ENCODE data around the gene EPC2. TPM values are rescaled to one million over a fixed set of nuclear protein-coding genes. Genes with fewer than 3 reads are reported as not detected.
A peak's percentile ranks its signal among the peaks of the same experiment; 100 is the strongest.

EPC2 gene
- total RNA-seq, 1 experiment from 2014 or later: 32.4 TPM

GRCh38 chr2:148817210-148817708, 172.7 kb downstream of the EPC2 start:
- Histone ChIP-seq H3K4me1 (ENCODE audit: insufficient read depth, low read length, poor library complexity, severe bottlenecking) (peaks cover 7% of the 10 kb centered on the region), H3K27ac (ENCODE audit: low read depth, low read length, poor library complexity, severe bottlenecking) (no peak overlapping the region), H3K27me3 (replicated peaks; ENCODE audit: insufficient read depth, low read depth, low read length, poor library complexity) (no peaks in the 10 kb centered on the region), H3K4me3 (ENCODE audit: low read depth, low read length, poor library complexity, severe bottlenecking) (peak overlapping the region; percentile 13), H3K9me3 (ENCODE audit: low read depth, low read length, poor library complexity, severe bottlenecking) (no peaks in the 10 kb centered on the region), H3K36me3 (ENCODE audit: insufficient read depth, low read length, poor library complexity, severe bottlenecking) (no peaks in the 10 kb centered on the region)
- no peak for TF ChIP-seq CTCF (conservative IDR thresholded peaks at IDR 0.05; ENCODE audit: low read depth, low read length)
- TF ChIP-seq EZH2 (IDR thresholded peaks at IDR 0.05; ENCODE audit: borderline replicate concordance, low read depth, low read length, poor library complexity, severe bottlenecking): no peak
- no TSS peak for BruUV-seq (replicated peaks)
- ChIA-PET CTCF (no interaction called here), POLR2A (ENCODE audit: low non-redundant PET) (no interaction called here)
- DNase-seq (ENCODE audit: low spot score): peak; percentile 60
- intact Hi-C loops (cut with micrococcal nuclease; ENCODE audit: unreplicated experiment): no loop called here

- intact Hi-C loops (cut with micrococcal nuclease; ENCODE audit: unreplicated experiment): no loop called here
- DNase-seq (ENCODE audit: low spot score): no peak
- CTCF ChIA-PET: no interaction called here
Observed at GRCh38 chr2:148819019-148819585, 174.6 kb downstream of the EPC2 start.

GRCh38 chr2:148824190-148824589, 179.6 kb downstream of the EPC2 start:
- Histone ChIP-seq H3K4me3 (ENCODE audit: low read depth, low read length, poor library complexity, severe bottlenecking) (no peak overlapping the region), H3K9me3 (ENCODE audit: low read depth, low read length, poor library complexity, severe bottlenecking) (no peaks in the 10 kb centered on the region), H3K27me3 (replicated peaks; ENCODE audit: insufficient read depth, low read depth, low read length, poor library complexity) (no peaks in the 10 kb centered on the region), H3K36me3 (ENCODE audit: insufficient read depth, low read length, poor library complexity, severe bottlenecking) (no peaks in the 10 kb centered on the region), H3K4me1 (ENCODE audit: insufficient read depth, low read length, poor library complexity, severe bottlenecking) (no peaks in the 10 kb centered on the region), H3K27ac (ENCODE audit: low read depth, low read length, poor library complexity, severe bottlenecking) (no peak overlapping the region)
- CTCF ChIA-PET: no interaction called here
- no peak for TF ChIP-seq CTCF (conservative IDR thresholded peaks at IDR 0.05; ENCODE audit: low read depth, low read length)
- no peak for TF ChIP-seq EZH2 (IDR thresholded peaks at IDR 0.05; ENCODE audit: borderline replicate concordance, low read depth, low read length, poor library complexity, severe bottlenecking)
- intact Hi-C loops (cut with micrococcal nuclease; ENCODE audit: unreplicated experiment): no loop called here
- POLR2A ChIA-PET (ENCODE audit: low non-redundant PET): no interaction called here
- DNase-seq (ENCODE audit: low spot score): no peak
- BruUV-seq (replicated peaks): no TSS peak

More at GRCh38 chr2:148819019-148819585, 174.6 kb downstream of the EPC2 start:
- TF ChIP-seq EZH2 (IDR thresholded peaks at IDR 0.05; ENCODE audit: borderline replicate concordance, low read depth, low read length, poor library complexity, severe bottlenecking) (no peak), CTCF (conservative IDR thresholded peaks at IDR 0.05; ENCODE audit: low read depth, low read length) (no peak)
- H3K36me3 ChIP-seq (ENCODE audit: insufficient read depth, low read length, poor library complexity, severe bottlenecking): no peaks in the 10 kb centered on the region
- BruUV-seq (replicated peaks): no TSS peak
- no peaks in the 10 kb centered on the region for H3K9me3 ChIP-seq (ENCODE audit: low read depth, low read length, poor library complexity, severe bottlenecking)
- no peak overlapping the region for H3K4me3 ChIP-seq (ENCODE audit: low read depth, low read length, poor library complexity, severe bottlenecking)
- POLR2A ChIA-PET (ENCODE audit: low non-redundant PET): no interaction called here
- H3K27me3 ChIP-seq (replicated peaks; ENCODE audit: insufficient read depth, low read depth, low read length, poor library complexity): no peaks in the 10 kb centered on the region
- H3K4me1 ChIP-seq (ENCODE audit: insufficient read depth, low read length, poor library complexity, severe bottlenecking): peaks cover 7% of the 10 kb centered on the region
- H3K27ac ChIP-seq (ENCODE audit: low read depth, low read length, poor library complexity, severe bottlenecking): no peak overlapping the region
